ENCODE results near the gene PARN.

DNA sequence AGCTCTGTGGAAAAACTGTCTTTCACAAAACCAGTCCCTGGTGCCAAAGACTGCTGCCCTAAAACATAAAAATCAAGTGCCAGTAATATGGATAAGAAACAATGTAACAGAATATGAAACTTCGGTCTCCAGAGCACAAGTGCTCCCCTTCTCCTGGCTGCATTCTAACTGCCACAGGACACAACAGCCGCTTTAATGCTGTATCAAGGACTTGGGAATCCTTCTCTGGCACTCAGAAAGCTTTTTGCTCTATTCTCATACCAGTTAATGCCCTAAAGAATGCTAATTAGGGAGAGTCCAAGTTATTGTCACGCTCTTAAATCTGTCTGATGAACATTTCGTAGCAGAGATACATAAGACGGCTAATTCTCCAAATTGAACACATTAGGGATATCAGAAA lies 90.9 kb downstream of the PARN start:
- TF ChIP-seq, protein P1, sequence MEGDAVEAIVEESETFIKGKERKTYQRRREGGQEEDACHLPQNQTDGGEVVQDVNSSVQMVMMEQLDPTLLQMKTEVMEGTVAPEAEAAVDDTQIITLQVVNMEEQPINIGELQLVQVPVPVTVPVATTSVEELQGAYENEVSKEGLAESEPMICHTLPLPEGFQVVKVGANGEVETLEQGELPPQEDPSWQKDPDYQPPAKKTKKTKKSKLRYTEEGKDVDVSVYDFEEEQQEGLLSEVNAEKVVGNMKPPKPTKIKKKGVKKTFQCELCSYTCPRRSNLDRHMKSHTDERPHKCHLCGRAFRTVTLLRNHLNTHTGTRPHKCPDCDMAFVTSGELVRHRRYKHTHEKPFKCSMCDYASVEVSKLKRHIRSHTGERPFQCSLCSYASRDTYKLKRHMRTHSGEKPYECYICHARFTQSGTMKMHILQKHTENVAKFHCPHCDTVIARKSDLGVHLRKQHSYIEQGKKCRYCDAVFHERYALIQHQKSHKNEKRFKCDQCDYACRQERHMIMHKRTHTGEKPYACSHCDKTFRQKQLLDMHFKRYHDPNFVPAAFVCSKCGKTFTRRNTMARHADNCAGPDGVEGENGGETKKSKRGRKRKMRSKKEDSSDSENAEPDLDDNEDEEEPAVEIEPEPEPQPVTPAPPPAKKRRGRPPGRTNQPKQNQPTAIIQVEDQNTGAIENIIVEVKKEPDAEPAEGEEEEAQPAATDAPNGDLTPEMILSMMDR (IDR thresholded peaks at IDR 0.05) = no peak
- TF ChIP-seq ELF4 (CRISPR knock-in tag; IDR thresholded peaks at IDR 0.05; ENCODE audit: low read depth) (no peak), PRDM15 (CRISPR knock-in tag; IDR thresholded peaks at IDR 0.05) (no peak), ATF1 (CRISPR knock-in tag; IDR thresholded peaks at IDR 0.05) (no peak), KAT7 (CRISPR knock-in tag; IDR thresholded peaks at IDR 0.05; ENCODE audit: borderline replicate concordance) (no peak), GABPB1 (CRISPR knock-in tag; IDR thresholded peaks at IDR 0.05) (no peak), OVOL2 (CRISPR knock-in tag; IDR thresholded peaks at IDR 0.05; ENCODE audit: borderline replicate concordance) (no peak)
- TF ChIP-seq, protein P2, sequence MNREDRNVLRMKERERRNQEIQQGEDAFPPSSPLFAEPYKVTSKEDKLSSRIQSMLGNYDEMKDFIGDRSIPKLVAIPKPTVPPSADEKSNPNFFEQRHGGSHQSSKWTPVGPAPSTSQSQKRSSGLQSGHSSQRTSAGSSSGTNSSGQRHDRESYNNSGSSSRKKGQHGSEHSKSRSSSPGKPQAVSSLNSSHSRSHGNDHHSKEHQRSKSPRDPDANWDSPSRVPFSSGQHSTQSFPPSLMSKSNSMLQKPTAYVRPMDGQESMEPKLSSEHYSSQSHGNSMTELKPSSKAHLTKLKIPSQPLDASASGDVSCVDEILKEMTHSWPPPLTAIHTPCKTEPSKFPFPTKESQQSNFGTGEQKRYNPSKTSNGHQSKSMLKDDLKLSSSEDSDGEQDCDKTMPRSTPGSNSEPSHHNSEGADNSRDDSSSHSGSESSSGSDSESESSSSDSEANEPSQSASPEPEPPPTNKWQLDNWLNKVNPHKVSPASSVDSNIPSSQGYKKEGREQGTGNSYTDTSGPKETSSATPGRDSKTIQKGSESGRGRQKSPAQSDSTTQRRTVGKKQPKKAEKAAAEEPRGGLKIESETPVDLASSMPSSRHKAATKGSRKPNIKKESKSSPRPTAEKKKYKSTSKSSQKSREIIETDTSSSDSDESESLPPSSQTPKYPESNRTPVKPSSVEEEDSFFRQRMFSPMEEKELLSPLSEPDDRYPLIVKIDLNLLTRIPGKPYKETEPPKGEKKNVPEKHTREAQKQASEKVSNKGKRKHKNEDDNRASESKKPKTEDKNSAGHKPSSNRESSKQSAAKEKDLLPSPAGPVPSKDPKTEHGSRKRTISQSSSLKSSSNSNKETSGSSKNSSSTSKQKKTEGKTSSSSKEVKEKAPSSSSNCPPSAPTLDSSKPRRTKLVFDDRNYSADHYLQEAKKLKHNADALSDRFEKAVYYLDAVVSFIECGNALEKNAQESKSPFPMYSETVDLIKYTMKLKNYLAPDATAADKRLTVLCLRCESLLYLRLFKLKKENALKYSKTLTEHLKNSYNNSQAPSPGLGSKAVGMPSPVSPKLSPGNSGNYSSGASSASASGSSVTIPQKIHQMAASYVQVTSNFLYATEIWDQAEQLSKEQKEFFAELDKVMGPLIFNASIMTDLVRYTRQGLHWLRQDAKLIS (CRISPR knock-in tag; IDR thresholded peaks at IDR 0.05; ENCODE audit: borderline replicate concordance) = no peak
- TF ChIP-seq, protein P3, sequence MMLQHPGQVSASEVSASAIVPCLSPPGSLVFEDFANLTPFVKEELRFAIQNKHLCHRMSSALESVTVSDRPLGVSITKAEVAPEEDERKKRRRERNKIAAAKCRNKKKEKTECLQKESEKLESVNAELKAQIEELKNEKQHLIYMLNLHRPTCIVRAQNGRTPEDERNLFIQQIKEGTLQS (CRISPR knock-in tag; conservative IDR thresholded peaks at IDR 0.05) = no peak

Measured in WTC11 (cell line).